Measurements from ENCODE around the gene SOCS2. TPM values are rescaled to one million over a fixed set of nuclear protein-coding genes. Genes with fewer than 3 reads are reported as not detected.

The SOCS2 gene
- total and polyA plus RNA-seq, 2 of the 8 experiments (the other 6 are each of a cell fraction or from before 2014, with no cell fraction given), result 14.5 to 18.0 TPM

- TF ChIP-seq RAD21 (IDR thresholded peaks at IDR 0.05 in 1 of 2, conservative IDR thresholded peaks at IDR 0.05 in 1 of 2; ENCODE audit: low read depth in 2 of 2, low read length in 2 of 2) (no peak), CTBP2 (IDR thresholded peaks at IDR 0.05; ENCODE audit: borderline replicate concordance, insufficient read depth, insufficient read length, low read length) (no peak), SUZ12 (IDR thresholded peaks at IDR 0.05; ENCODE audit: low read length) (no peak), USF2 (IDR thresholded peaks at IDR 0.05; ENCODE audit: low read length) (no peak), EP300 (IDR thresholded peaks at IDR 0.05; ENCODE audit: borderline replicate concordance in 1 of 2, low read depth in 2 of 2, low read length in 2 of 2) (no peak), TCF12 (IDR thresholded peaks at IDR 0.05; ENCODE audit: low read depth, low read length) (no peak), CBX5 (IDR thresholded peaks at IDR 0.05; ENCODE audit: low read depth, low read length) (no peak)
These were observed 47.9 kb upstream of the SOCS2 start (continued) for GRCh38 chr12:93524386-93525133.
